ENCODE results near the gene RNF5. TPM values are rescaled to one million over a fixed set of nuclear protein-coding genes. Genes with fewer than 3 reads are reported as not detected.

Gene RNF5
- total and polyA plus RNA-seq, 9 of the 15 experiments (the other 6 are each of a cell fraction or from before 2014, with no cell fraction given): 62.2 to 245 (median 129) TPM

- TF ChIP-seq DMBX1 (CRISPR knock-in tag; IDR thresholded peaks at IDR 0.05; ENCODE audit: borderline replicate concordance) (no peak), MCM5 (IDR thresholded peaks at IDR 0.05; ENCODE audit: low read depth) (no peak), TRIM25 (IDR thresholded peaks at IDR 0.05; ENCODE audit: borderline replicate concordance) (no peak), MBD2 (IDR thresholded peaks at IDR 0.05; ENCODE audit: borderline replicate concordance, low read depth) (no peak), ATF7 (IDR thresholded peaks at IDR 0.05) (peak; percentile 98), KLF10 (CRISPR knock-in tag; IDR thresholded peaks at IDR 0.05) (no peak), TEAD1 (CRISPR knock-in tag; IDR thresholded peaks at IDR 0.05) (peak; percentile 2 to 58; a peak in 1 of 4 replicates), FOXA3 (CRISPR knock-in tag; conservative IDR thresholded peaks at IDR 0.05 in 1 of 2, IDR thresholded peaks at IDR 0.05 in 1 of 2) (peak in 1 of 2 experiments; percentile 52; a peak in 2 of 4 replicates), ZBTB34 (CRISPR knock-in tag; IDR thresholded peaks at IDR 0.05) (no peak), EGR1 (conservative IDR thresholded peaks at IDR 0.05) (peak; percentile 81), ZNF282 (CRISPR knock-in tag; IDR thresholded peaks at IDR 0.05) (0 out of 2 replicates have a peak, but pooled peaks have one; percentile 1), ZNF41 (CRISPR knock-in tag; conservative IDR thresholded peaks at IDR 0.05) (no peak; the same call in 1 of the 2 replicates)
- TF ChIP-seq, protein P1, sequence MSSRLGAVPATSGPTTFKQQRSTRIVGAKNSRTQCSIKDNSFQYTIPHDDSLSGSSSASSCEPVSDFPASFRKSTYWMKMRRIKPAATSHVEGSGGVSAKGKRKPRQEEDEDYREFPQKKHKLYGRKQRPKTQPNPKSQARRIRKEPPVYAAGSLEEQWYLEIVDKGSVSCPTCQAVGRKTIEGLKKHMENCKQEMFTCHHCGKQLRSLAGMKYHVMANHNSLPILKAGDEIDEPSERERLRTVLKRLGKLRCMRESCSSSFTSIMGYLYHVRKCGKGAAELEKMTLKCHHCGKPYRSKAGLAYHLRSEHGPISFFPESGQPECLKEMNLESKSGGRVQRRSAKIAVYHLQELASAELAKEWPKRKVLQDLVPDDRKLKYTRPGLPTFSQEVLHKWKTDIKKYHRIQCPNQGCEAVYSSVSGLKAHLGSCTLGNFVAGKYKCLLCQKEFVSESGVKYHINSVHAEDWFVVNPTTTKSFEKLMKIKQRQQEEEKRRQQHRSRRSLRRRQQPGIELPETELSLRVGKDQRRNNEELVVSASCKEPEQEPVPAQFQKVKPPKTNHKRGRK (tag; IDR thresholded peaks at IDR 0.05): no peak
- TF ChIP-seq, protein P2, sequence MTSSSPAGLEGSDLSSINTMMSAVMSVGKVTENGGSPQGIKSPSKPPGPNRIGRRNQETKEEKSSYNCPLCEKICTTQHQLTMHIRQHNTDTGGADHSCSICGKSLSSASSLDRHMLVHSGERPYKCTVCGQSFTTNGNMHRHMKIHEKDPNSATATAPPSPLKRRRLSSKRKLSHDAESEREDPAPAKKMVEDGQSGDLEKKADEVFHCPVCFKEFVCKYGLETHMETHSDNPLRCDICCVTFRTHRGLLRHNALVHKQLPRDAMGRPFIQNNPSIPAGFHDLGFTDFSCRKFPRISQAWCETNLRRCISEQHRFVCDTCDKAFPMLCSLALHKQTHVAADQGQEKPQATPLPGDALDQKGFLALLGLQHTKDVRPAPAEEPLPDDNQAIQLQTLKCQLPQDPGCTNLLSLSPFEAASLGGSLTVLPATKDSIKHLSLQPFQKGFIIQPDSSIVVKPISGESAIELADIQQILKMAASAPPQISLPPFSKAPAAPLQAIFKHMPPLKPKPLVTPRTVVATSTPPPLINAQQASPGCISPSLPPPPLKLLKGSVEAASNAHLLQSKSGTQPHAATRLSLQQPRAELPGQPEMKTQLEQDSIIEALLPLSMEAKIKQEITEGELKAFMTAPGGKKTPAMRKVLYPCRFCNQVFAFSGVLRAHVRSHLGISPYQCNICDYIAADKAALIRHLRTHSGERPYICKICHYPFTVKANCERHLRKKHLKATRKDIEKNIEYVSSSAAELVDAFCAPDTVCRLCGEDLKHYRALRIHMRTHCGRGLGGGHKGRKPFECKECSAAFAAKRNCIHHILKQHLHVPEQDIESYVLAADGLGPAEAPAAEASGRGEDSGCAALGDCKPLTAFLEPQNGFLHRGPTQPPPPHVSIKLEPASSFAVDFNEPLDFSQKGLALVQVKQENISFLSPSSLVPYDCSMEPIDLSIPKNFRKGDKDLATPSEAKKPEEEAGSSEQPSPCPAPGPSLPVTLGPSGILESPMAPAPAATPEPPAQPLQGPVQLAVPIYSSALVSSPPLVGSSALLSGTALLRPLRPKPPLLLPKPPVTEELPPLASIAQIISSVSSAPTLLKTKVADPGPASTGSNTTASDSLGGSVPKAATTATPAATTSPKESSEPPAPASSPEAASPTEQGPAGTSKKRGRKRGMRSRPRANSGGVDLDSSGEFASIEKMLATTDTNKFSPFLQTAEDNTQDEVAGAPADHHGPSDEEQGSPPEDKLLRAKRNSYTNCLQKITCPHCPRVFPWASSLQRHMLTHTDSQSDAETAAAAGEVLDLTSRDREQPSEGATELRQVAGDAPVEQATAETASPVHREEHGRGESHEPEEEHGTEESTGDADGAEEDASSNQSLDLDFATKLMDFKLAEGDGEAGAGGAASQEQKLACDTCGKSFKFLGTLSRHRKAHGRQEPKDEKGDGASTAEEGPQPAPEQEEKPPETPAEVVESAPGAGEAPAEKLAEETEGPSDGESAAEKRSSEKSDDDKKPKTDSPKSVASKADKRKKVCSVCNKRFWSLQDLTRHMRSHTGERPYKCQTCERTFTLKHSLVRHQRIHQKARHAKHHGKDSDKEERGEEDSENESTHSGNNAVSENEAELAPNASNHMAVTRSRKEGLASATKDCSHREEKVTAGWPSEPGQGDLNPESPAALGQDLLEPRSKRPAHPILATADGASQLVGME (CRISPR knock-in tag; IDR thresholded peaks at IDR 0.05): peak; percentile 93
- TF ChIP-seq, protein P3, sequence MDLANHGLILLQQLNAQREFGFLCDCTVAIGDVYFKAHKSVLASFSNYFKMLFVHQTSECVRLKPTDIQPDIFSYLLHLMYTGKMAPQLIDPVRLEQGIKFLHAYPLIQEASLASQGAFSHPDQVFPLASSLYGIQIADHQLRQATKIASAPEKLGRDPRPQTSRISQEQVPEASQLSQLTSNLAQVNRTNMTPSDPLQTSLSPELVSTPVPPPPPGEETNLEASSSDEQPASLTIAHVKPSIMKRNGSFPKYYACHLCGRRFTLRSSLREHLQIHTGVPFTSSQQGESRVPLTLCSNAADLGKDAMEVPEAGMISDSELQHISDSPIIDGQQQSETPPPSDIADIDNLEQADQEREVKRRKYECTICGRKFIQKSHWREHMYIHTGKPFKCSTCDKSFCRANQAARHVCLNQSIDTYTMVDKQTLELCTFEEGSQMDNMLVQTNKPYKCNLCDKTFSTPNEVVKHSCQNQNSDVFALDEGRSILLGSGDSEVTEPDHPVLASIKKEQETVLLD (IDR thresholded peaks at IDR 0.05): 0 out of 2 replicates have a peak, but pooled peaks have one; percentile 3
Measured at GRCh38 chr6:32195902-32196681, 17.9 kb downstream of the RNF5 start (continued).

All from K562 (cell line).